NCI-H1417 treated with DMSO at 0.1 percent for 48 hours (cell line): ENCODE data around the gene RASGRF2.

ENCODE experiments used
- DNase-seq: peaks from one replicate; lab custom pipeline; 2025; lab: John Stamatoyannopoulos, UW

RASGRF2 gene

GRCh38 chr5:81140441-81140840, 180.3 kb downstream of the RASGRF2 start:
- DNase-seq = no peak

GRCh38 chr5:81140943-81141342, 180.8 kb downstream of the RASGRF2 start:
- no peak for DNase-seq

GRCh38 chr5:81142108-81142507, 181.9 kb downstream of the RASGRF2 start:
- no peak for DNase-seq

GRCh38 chr5:81145329-81145935, 185.3 kb downstream of the RASGRF2 start:
- DNase-seq = no peak

GRCh38 chr5:81146031-81146430, 185.9 kb downstream of the RASGRF2 start:
- peak; percentile 3 for DNase-seq

- DNase-seq = no peak
Observed at GRCh38 chr5:81147011-81147885, 187.1 kb downstream of the RASGRF2 start.

GRCh38 chr5:81147886-81148571, 187.9 kb downstream of the RASGRF2 start:
- no peak for DNase-seq

- no peak for DNase-seq
Observed at GRCh38 chr5:81151546-81151945, 191.4 kb downstream of the RASGRF2 start.

GRCh38 chr5:81154725-81155124, 194.6 kb downstream of the RASGRF2 start:
- DNase-seq = no peak

- DNase-seq = no peak
Observed at GRCh38 chr5:81156732-81157131, 196.6 kb downstream of the RASGRF2 start.

GRCh38 chr5:81161012-81161601, 200.9 kb downstream of the RASGRF2 start:
- DNase-seq = no peak

GRCh38 chr5:81162501-81162900, 202.3 kb downstream of the RASGRF2 start:
- no peak for DNase-seq

GRCh38 chr5:81163651-81164050, 203.5 kb downstream of the RASGRF2 start:
- DNase-seq = no peak

GRCh38 chr5:81164476-81164875, 204.3 kb downstream of the RASGRF2 start:
- no peak for DNase-seq

GRCh38 chr5:81164936-81165335, 204.8 kb downstream of the RASGRF2 start:
- DNase-seq = no peak

GRCh38 chr5:81165493-81166119, 205.4 kb downstream of the RASGRF2 start:
- peak; percentile 4 for DNase-seq

GRCh38 chr5:81166430-81166829, 206.3 kb downstream of the RASGRF2 start:
- no peak for DNase-seq

- DNase-seq = no peak
Observed at GRCh38 chr5:81167078-81167477, 206.9 kb downstream of the RASGRF2 start.

- no peak for DNase-seq
Observed at GRCh38 chr5:81167544-81167943, 207.4 kb downstream of the RASGRF2 start.

- no peak for DNase-seq
Observed at GRCh38 chr5:81169924-81170323, 209.8 kb downstream of the RASGRF2 start.

GRCh38 chr5:81171769-81172168, 211.6 kb downstream of the RASGRF2 start:
- DNase-seq = peak; percentile 6

GRCh38 chr5:81172710-81173109, 212.5 kb downstream of the RASGRF2 start:
- DNase-seq = no peak
